HG03442 (cell line): Measurements from ENCODE around the gene PTPA.
"Not testable (repeated sequence)": the region's sequence is repeated elsewhere in the genome, so short reads cannot be mapped to it uniquely, and the experiment has no call there.

ENCODE experiments used
- ATAC-seq: cut with Tn5 transposase; IDR thresholded peaks from one replicate; pipeline ENCODE4 v1.9.1; 2021; ENCODE audit warnings: mild to moderate bottlenecking, moderate library complexity; ENCODE audit not compliant: unreplicated experiment

The PTPA gene

GRCh38 chr9:129150672-129151211 lies 39.5 kb downstream of the PTPA start:
- ATAC-seq: no peak

DNA sequence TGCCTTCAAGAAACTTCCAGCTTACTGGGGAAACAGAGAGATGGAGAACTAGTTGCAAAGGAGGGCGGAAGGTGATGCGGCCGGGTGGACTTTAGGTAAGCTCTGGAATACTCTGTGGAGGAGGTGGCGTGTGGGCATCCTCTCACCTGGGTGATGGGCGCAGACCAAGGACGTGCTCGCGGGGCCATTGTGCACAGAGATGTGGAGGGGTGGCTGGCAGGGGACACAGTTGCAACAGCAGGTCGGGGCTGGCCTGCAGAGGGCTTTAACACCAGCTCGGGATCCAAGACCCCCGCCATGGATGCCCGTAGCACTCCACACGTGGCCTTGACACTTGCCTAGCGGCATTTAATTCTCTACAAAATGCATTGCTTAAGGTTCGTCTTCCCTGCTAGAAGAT lies 40.3 kb downstream of the PTPA start:
- ATAC-seq: no peak

DNA sequence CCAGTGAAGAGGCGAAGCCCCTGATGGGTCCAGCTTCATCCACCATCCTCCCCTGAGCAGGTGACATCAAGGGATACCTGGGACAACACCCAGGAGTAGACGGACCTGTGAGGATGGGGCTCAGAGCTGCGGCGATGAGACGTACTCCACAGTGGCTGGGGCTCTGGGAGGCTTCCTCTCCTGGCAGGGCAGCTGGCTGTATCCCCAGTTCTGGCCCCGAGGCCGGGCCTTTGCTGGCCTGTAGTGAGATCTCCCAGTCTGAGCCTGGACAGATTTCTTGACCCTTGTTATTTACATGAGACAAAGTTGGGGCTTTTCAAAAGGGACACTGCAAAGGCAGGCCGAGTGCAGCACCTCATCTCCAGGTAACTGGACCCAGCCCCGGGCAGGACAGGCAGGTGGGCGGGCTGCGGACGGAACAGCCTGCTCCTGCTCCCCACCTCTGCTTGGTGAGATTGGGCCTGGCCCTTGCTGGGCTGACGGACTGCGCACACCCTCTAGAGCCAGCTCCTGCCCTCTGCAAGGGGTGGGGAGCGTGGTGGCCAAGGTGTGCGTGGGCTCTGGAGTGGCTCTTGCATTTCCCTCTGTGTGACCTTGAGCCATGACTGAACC lies 43.8 kb downstream of the PTPA start:
- ATAC-seq: no peak

DNA sequence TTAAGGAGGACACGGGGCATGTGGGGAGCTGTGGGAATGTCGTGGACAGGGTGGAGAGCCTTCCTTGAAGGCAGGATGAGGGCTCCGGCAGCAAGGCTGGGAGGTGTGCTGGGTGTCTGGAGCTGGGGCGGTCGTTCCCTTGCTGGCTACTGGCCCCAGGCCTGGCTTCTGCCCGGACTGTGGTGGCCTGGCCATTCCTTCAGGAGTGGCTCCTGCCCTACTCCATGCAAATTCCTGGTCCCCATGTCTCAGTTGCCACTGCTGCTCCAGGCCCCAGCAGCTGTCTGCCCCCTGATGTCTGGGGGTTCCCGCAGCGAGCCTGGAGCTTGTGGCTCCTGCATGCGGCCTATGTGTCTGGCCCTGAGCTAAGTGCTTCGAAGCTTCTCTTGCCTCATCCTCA lies 44.9 kb downstream of the PTPA start:
- no peak for ATAC-seq

- ATAC-seq: no peak
Observed at GRCh38 chr9:129160712-129161533, 49.7 kb downstream of the PTPA start.

GRCh38 chr9:129161534-129161837 lies 50.3 kb downstream of the PTPA start:
- ATAC-seq: no peak

- ATAC-seq: no peak
Observed at GRCh38 chr9:129162497-129163197, 51.4 kb downstream of the PTPA start.

GRCh38 chr9:129163198-129163670 lies 52.0 kb downstream of the PTPA start:
- not testable (repeated sequence) for ATAC-seq

- ATAC-seq: no peak
Observed at GRCh38 chr9:129163753-129164152, 52.5 kb downstream of the PTPA start.

- ATAC-seq: no peak
Observed at GRCh38 chr9:129164246-129164930, 53.2 kb downstream of the PTPA start.

GRCh38 chr9:129165198-129165597 lies 54.0 kb downstream of the PTPA start:
- no peak for ATAC-seq

- ATAC-seq: no peak
Observed at GRCh38 chr9:129166623-129167557, 55.7 kb downstream of the PTPA start.

- no peak for ATAC-seq
Observed at GRCh38 chr9:129170229-129170628, 59.0 kb downstream of the PTPA start.

DNA sequence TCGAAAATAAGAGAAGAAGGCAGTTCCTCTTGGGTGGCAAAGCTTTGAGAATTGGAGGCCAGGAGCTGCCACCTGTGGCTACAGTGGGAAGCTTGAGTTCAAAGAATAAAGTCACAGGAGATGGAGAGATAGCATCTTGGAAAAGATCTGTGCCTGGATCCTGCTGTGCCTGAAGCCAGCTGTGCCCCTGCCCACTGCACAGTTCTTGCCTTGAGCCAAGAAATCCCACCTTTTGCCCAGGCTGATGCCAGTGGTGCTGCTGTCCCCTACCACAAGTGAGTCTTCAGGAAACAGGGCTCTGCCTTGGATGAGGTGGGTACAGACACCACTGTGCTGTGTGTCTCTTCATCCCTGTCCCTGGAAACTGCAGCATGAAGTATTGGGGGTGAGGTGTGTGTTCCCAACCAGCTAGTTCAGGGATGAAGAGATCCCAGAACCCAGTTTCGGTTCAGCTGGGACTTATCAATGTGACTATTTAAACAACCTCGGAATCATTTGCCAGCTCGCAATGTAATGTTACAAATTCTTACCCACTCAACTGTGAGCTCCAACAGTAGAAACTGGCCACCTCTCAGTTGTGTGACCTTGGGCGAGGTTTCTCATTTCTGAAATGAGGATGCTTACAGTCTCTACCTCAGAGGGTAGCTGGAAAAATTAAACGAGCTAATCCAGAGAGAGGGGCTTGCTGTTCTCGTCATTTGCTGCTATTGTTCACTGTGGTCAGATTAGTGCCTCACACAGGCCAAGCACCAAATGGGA lies 61.0 kb downstream of the PTPA start:
- no peak for ATAC-seq

DNA sequence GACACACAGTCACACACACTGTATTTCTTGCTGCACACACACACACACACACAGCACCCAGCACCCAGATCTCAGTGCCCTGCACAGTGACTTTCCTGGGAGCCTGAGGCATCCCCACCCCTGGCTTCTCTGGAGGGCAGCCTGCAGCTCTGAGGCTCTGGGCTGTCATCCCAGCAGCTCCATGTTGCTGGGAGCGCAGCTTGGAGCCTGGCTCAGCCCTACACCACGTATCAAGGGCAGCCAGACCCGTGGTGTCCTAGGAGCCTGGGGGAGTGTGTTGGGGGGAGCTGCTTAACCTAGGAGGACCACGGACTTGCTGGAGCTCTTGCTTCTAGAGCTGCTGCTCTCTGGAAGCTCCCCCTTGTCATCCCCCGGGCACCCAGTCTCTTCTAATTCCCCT lies 61.6 kb downstream of the PTPA start:
- ATAC-seq: no peak

- no peak for ATAC-seq
Observed at GRCh38 chr9:129173296-129174101, 62.3 kb downstream of the PTPA start.

- no peak for ATAC-seq
Observed at GRCh38 chr9:129174102-129174723, 63.0 kb downstream of the PTPA start.
